Suprapubic skin (tissue), 4 donors: Measurements from ENCODE around the gene LRRC37A2.
"Not testable (repeated sequence)": the region's sequence is repeated elsewhere in the genome, so short reads cannot be mapped to it uniquely, and the experiment has no call there.

Source experiments
- EP300 ChIP-seq: sonication (generic); formaldehyde crosslinking; IDR thresholded peaks from one replicate; pipeline ENCODE4 v1.6.1; 2017; ENCODE audit warnings: antibody characterized with exemption
- POLR2AphosphoS5 ChIP-seq, 3 donors: sonication (generic); formaldehyde crosslinking; IDR thresholded peaks; one replicate each; pipeline ENCODE4 v1.6.1; 2017; ENCODE audit warnings: antibody characterized with exemption in 3 of 3

- not testable (repeated sequence) for TF ChIP-seq POLR2AphosphoS5 (IDR thresholded peaks at IDR 0.05); EP300
Observed at GRCh38 chr17:46600767-46601166, 88.5 kb downstream of the LRRC37A2 start.
